ENCODE measurements around the gene PRR35. TPM values are rescaled to one million over a fixed set of nuclear protein-coding genes. Genes with fewer than 3 reads are reported as not detected.

The PRR35 gene
- total RNA-seq, 6 experiments from 2014 or later, result not detected

DNA sequence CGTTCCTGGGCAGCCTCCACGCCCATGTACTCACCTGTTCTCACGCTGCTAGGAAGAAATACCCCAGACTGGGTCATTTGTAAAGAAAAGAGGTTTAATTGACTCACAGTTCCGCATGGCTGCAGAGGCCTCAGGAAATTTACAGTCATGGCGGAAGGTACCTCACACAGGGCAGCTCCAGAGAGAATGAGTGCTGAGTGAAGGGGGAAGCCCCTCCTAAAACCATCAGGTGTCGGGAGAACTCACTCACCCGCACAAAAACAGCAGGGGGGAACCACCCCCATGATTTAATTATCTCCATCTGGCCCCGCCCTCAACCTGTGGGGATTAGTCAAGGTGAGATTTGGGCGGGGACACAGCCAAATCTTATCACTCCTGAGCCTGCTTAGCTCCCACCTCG is 47.8 kb downstream of the PRR35 start:
- TF ChIP-seq, protein P1, sequence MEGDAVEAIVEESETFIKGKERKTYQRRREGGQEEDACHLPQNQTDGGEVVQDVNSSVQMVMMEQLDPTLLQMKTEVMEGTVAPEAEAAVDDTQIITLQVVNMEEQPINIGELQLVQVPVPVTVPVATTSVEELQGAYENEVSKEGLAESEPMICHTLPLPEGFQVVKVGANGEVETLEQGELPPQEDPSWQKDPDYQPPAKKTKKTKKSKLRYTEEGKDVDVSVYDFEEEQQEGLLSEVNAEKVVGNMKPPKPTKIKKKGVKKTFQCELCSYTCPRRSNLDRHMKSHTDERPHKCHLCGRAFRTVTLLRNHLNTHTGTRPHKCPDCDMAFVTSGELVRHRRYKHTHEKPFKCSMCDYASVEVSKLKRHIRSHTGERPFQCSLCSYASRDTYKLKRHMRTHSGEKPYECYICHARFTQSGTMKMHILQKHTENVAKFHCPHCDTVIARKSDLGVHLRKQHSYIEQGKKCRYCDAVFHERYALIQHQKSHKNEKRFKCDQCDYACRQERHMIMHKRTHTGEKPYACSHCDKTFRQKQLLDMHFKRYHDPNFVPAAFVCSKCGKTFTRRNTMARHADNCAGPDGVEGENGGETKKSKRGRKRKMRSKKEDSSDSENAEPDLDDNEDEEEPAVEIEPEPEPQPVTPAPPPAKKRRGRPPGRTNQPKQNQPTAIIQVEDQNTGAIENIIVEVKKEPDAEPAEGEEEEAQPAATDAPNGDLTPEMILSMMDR (IDR thresholded peaks at IDR 0.05), result no peak
- H3K4me3 Mint-ChIP-seq, result no peak overlapping the region
- DNase-seq, result no peak
- no peaks in the 10 kb centered on the region for H3K4me1 Mint-ChIP-seq (ENCODE audit: low read depth)
- H3K9me3 Mint-ChIP-seq, result peaks cover 26% of the 10 kb centered on the region
- no peak overlapping the region for H3K27ac Mint-ChIP-seq
- peaks cover 6% of the 10 kb centered on the region for H3K27me3 Mint-ChIP-seq (ENCODE audit: insufficient read depth)
- H3K36me3 Mint-ChIP-seq (ENCODE audit: low read depth), result peaks cover 13% of the 10 kb centered on the region

DNA sequence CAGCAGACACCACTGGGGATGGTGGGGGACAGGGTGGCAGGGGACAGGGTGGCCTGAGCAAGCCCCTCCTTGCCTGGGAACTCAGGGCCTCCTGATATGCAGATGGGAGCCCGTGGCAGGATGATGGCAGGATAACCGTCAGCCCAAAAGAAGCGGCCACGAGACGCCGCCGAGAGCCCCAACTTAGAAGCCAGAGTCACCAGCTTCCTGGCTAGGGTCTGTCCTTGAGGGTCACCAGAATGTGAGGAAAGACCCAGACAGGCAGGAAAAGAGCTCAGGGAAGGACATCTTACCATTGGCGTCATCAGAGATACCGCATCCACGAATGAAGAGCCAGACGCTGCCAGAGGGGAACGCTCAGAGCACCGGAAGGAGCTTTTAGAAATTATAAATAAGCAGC is 49.1 kb downstream of the PRR35 start:
- peaks cover 35% of the 10 kb centered on the region for H3K9me3 Mint-ChIP-seq
- TF ChIP-seq, protein P1 (IDR thresholded peaks at IDR 0.05), result no peak

DNA sequence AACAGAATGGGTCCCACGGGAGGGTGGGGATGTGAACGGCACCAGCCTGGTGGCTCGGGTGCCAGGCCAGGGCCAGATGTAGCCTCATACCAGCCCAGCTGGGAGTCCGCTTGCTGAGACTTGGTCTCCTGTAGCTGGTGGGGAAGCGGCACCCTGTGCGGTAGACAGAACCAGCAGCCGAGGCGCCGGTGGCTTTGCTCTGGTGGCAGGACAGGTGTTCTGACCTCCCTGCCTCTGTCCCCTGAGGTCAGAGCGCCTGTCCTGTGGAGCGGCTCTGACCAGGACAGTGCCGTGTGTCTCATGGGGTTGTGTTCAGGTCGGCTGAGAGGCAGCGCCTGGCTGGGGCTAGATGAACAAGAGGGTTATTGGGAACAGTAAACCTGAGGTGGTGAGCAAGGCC is 49.8 kb downstream of the PRR35 start:
- Mint-ChIP-seq H3K9me3 (peaks cover 34% of the 10 kb centered on the region), H3K4me3 (no peak overlapping the region), H3K4me1 (ENCODE audit: low read depth) (no peaks in the 10 kb centered on the region), H3K36me3 (ENCODE audit: low read depth) (peaks cover 29% of the 10 kb centered on the region), H3K27me3 (ENCODE audit: insufficient read depth) (peaks cover 6% of the 10 kb centered on the region), H3K27ac (no peak overlapping the region; the same call in 1 of the 2 replicates)
- TF ChIP-seq, protein P1 (IDR thresholded peaks at IDR 0.05), result no peak
- DNase-seq, result no peak

More for the DNA sequence above, 49.1 kb downstream of the PRR35 start:
- no peaks in the 10 kb centered on the region for H3K4me1 Mint-ChIP-seq (ENCODE audit: low read depth)
- H3K4me3 Mint-ChIP-seq, result no peak overlapping the region
- H3K27me3 Mint-ChIP-seq (ENCODE audit: insufficient read depth), result peaks cover 6% of the 10 kb centered on the region
- peaks cover 23% of the 10 kb centered on the region for H3K36me3 Mint-ChIP-seq (ENCODE audit: low read depth)
- H3K27ac Mint-ChIP-seq, result no peak overlapping the region
- no peak for DNase-seq

GRCh38 chr16:610513-611381 is 50.6 kb downstream of the PRR35 start:
- H3K27me3 Mint-ChIP-seq (ENCODE audit: insufficient read depth), result peaks cover 6% of the 10 kb centered on the region

DNA sequence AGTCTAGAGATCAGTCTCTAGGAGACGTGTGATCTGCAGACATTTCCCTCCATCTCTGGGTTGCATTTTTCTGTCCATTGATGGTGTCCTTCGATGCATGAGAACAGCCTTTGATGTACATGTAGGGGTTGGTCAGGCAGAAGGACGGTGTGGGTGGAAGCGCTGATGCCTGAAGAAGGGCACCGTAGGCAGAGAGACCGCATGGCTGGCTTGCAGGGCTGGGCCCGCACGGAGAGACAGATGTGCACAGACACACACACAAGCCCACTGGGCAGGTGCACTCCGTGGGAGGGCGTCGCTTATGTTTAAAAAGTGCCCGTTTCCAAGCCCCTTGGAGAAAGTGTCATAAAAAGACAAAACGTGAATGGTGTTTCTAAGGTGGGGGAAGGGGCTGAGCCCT is 54.9 kb downstream of the PRR35 start:
- TF ChIP-seq, protein P1 (IDR thresholded peaks at IDR 0.05), result no peak
- H3K27me3 Mint-ChIP-seq (ENCODE audit: insufficient read depth), result no peaks in the 10 kb centered on the region
- H3K27ac Mint-ChIP-seq, result no peak overlapping the region

More at GRCh38 chr16:610513-611381, 50.6 kb downstream of the PRR35 start:
- no peak overlapping the region for H3K4me3 Mint-ChIP-seq
- peaks cover 24% of the 10 kb centered on the region for H3K36me3 Mint-ChIP-seq (ENCODE audit: low read depth)
- TF ChIP-seq, protein P1 (IDR thresholded peaks at IDR 0.05), result peak; percentile 61; the same call in 1 of the 2 replicates
- no peaks in the 10 kb centered on the region for H3K4me1 Mint-ChIP-seq (ENCODE audit: low read depth)
- H3K9me3 Mint-ChIP-seq, result peaks cover 27% of the 10 kb centered on the region
- no peak for DNase-seq
- no peak overlapping the region; the same call in 1 of the 2 replicates for H3K27ac Mint-ChIP-seq

More for the DNA sequence above, 54.9 kb downstream of the PRR35 start:
- DNase-seq, result no peak
- peaks cover 24% of the 10 kb centered on the region for H3K36me3 Mint-ChIP-seq (ENCODE audit: low read depth)
- H3K9me3 Mint-ChIP-seq, result peaks cover 23% of the 10 kb centered on the region
- H3K4me1 Mint-ChIP-seq (ENCODE audit: low read depth), result no peaks in the 10 kb centered on the region
- H3K4me3 Mint-ChIP-seq, result no peak overlapping the region

Small RNA genes lying within 50 kb of the gene (microRNA-seq; reads per million reads assigned to microRNA genes)
- gene MIR3176 (41.7 reads per million, percentile 36 among the genes with 10 or more reads in this experiment), gene MIR5587 (2.3 reads per million)

Other genes starting within 250 kb of the PRR35 start
- 10 to 100 TPM; 13.6 to 16.7 (median 14.7) TPM for gene AXIN1, start 207.7 kb upstream of the PRR35 start, total RNA-seq (2021; fragmentation: NEBNext Ultra II Directional; extraction: Animal tissue kit (Norgen Biotek cat#: 25700))
- gene MRPL28, start 189.9 kb upstream of the PRR35 start, total RNA-seq (2021; fragmentation: NEBNext Ultra II Directional; extraction: Animal tissue kit (Norgen Biotek cat#: 25700)), result 100 to 1,000 TPM; 105 to 131 (median 129) TPM
- 10 to 100 TPM; 50.6 to 69.7 (median 59.7) TPM for gene PGAP6, start 178.4 kb upstream of the PRR35 start, total RNA-seq (2021; fragmentation: NEBNext Ultra II Directional; extraction: Animal tissue kit (Norgen Biotek cat#: 25700))
- 100 to 1,000 TPM; 153 to 276 (median 158) TPM for gene NME4, start 163.2 kb upstream of the PRR35 start, total RNA-seq (2021; fragmentation: NEBNext Ultra II Directional; extraction: Animal tissue kit (Norgen Biotek cat#: 25700))
- gene DECR2, start 158.5 kb upstream of the PRR35 start, total RNA-seq (2021; fragmentation: NEBNext Ultra II Directional; extraction: Animal tissue kit (Norgen Biotek cat#: 25700)), result 10 to 100 TPM; 14.0 to 20.3 (median 16.0) TPM
- gene RAB11FIP3, start 134.7 kb upstream of the PRR35 start, total RNA-seq (2021; fragmentation: NEBNext Ultra II Directional; extraction: Animal tissue kit (Norgen Biotek cat#: 25700)), result 10 to 100 TPM; 30.3 to 36.9 (median 33.9) TPM
- gene CAPN15, start 32.7 kb upstream of the PRR35 start, total RNA-seq (2021; fragmentation: NEBNext Ultra II Directional; extraction: Animal tissue kit (Norgen Biotek cat#: 25700)), result 10 to 100 TPM; 35.3 to 41.4 (median 40.2) TPM
- gene NHLRC4, start 6.6 kb downstream of the PRR35 start, total RNA-seq (2021; fragmentation: NEBNext Ultra II Directional; extraction: Animal tissue kit (Norgen Biotek cat#: 25700)), result under 1 TPM in 5 of 6 experiments, not detected in 1; 0.24 to 0.58 (median 0.28) TPM
- 10 to 100 TPM; 30.4 to 39.5 (median 35.4) TPM for gene PIGQ, start 9.6 kb downstream of the PRR35 start, total RNA-seq (2021; fragmentation: NEBNext Ultra II Directional; extraction: Animal tissue kit (Norgen Biotek cat#: 25700))
- gene RAB40C, start 29.7 kb downstream of the PRR35 start, total RNA-seq (2021; fragmentation: NEBNext Ultra II Directional; extraction: Animal tissue kit (Norgen Biotek cat#: 25700)), result 10 to 100 TPM; 11.3 to 14.8 (median 12.2) TPM
- under 1 TPM in 2 of 6 experiments, not detected in 4; 0.02 to 0.14 TPM for gene WFIKKN1, start 70.6 kb downstream of the PRR35 start, total RNA-seq (2021; fragmentation: NEBNext Ultra II Directional; extraction: Animal tissue kit (Norgen Biotek cat#: 25700))
- gene METTL26, start 75.9 kb downstream of the PRR35 start, total RNA-seq (2021; fragmentation: NEBNext Ultra II Directional; extraction: Animal tissue kit (Norgen Biotek cat#: 25700)), result 100 to 1,000 TPM in 5 of 6 experiments, 10 to 100 TPM in 1; 91.6 to 115 (median 105) TPM
- 10 to 100 TPM; 18.8 to 30.8 (median 24.2) TPM for gene MCRIP2, start 81.4 kb downstream of the PRR35 start, total RNA-seq (2021; fragmentation: NEBNext Ultra II Directional; extraction: Animal tissue kit (Norgen Biotek cat#: 25700))
- 10 to 100 TPM; 11.6 to 19.0 (median 17.7) TPM for gene WDR90, start 89.0 kb downstream of the PRR35 start, total RNA-seq (2021; fragmentation: NEBNext Ultra II Directional; extraction: Animal tissue kit (Norgen Biotek cat#: 25700))
- 10 to 100 TPM; 73.9 to 93.4 (median 84.8) TPM for gene RHOT2, start 107.7 kb downstream of the PRR35 start, total RNA-seq (2021; fragmentation: NEBNext Ultra II Directional; extraction: Animal tissue kit (Norgen Biotek cat#: 25700))
- gene RHBDL1, start 115.3 kb downstream of the PRR35 start, total RNA-seq (2021; fragmentation: NEBNext Ultra II Directional; extraction: Animal tissue kit (Norgen Biotek cat#: 25700)), result 1 to 10 TPM; 1.4 to 2.3 (median 1.7) TPM
- gene STUB1, start 120.0 kb downstream of the PRR35 start, total RNA-seq (2021; fragmentation: NEBNext Ultra II Directional; extraction: Animal tissue kit (Norgen Biotek cat#: 25700)), result 100 to 1,000 TPM; 128 to 161 (median 141) TPM
- gene JMJD8, start 123.9 kb downstream of the PRR35 start, total RNA-seq (2021; fragmentation: NEBNext Ultra II Directional; extraction: Animal tissue kit (Norgen Biotek cat#: 25700)), result 10 to 100 TPM in 2 of 6 experiments, 1 to 10 TPM in 4; 7.6 to 10.6 (median 9.3) TPM
- 1 to 10 TPM; 8.1 to 9.9 (median 8.7) TPM for gene WDR24, start 130.0 kb downstream of the PRR35 start, total RNA-seq (2021; fragmentation: NEBNext Ultra II Directional; extraction: Animal tissue kit (Norgen Biotek cat#: 25700))
- gene FBXL16, start 145.4 kb downstream of the PRR35 start, total RNA-seq (2021; fragmentation: NEBNext Ultra II Directional; extraction: Animal tissue kit (Norgen Biotek cat#: 25700)), result under 1 TPM in 1 of 6 experiments, not detected in 5; 0.05 TPM
- 100 to 1,000 TPM in 1 of 6 experiments, 10 to 100 TPM in 5; 61.5 to 103 (median 70.4) TPM for gene METRN, start 154.7 kb downstream of the PRR35 start, total RNA-seq (2021; fragmentation: NEBNext Ultra II Directional; extraction: Animal tissue kit (Norgen Biotek cat#: 25700))
- gene ANTKMT, start 160.8 kb downstream of the PRR35 start, total RNA-seq (2021; fragmentation: NEBNext Ultra II Directional; extraction: Animal tissue kit (Norgen Biotek cat#: 25700)), result 10 to 100 TPM; 50.1 to 57.7 (median 54.7) TPM
- gene CCDC78, start 166.0 kb downstream of the PRR35 start, total RNA-seq (2021; fragmentation: NEBNext Ultra II Directional; extraction: Animal tissue kit (Norgen Biotek cat#: 25700)), result 1 to 10 TPM; 2.2 to 4.1 (median 3.4) TPM
- 10 to 100 TPM; 11.4 to 16.6 (median 14.1) TPM for gene HAGHL, start 166.7 kb downstream of the PRR35 start, total RNA-seq (2021; fragmentation: NEBNext Ultra II Directional; extraction: Animal tissue kit (Norgen Biotek cat#: 25700))
- gene CIAO3, start 180.6 kb downstream of the PRR35 start, total RNA-seq (2021; fragmentation: NEBNext Ultra II Directional; extraction: Animal tissue kit (Norgen Biotek cat#: 25700)), result 10 to 100 TPM; 16.9 to 20.5 (median 18.0) TPM
- under 1 TPM; 0.17 to 0.61 (median 0.36) TPM for gene MSLN, start 200.3 kb downstream of the PRR35 start, total RNA-seq (2021; fragmentation: NEBNext Ultra II Directional; extraction: Animal tissue kit (Norgen Biotek cat#: 25700))
- gene RPUSD1, start 228.0 kb downstream of the PRR35 start, total RNA-seq (2021; fragmentation: NEBNext Ultra II Directional; extraction: Animal tissue kit (Norgen Biotek cat#: 25700)), result 10 to 100 TPM; 23.8 to 32.8 (median 25.8) TPM
- gene CHTF18, start 228.2 kb downstream of the PRR35 start, total RNA-seq (2021; fragmentation: NEBNext Ultra II Directional; extraction: Animal tissue kit (Norgen Biotek cat#: 25700)), result 10 to 100 TPM; 15.2 to 31.7 (median 26.0) TPM
- gene GNG13, start 240.3 kb downstream of the PRR35 start, total RNA-seq (2021; fragmentation: NEBNext Ultra II Directional; extraction: Animal tissue kit (Norgen Biotek cat#: 25700)), result not detected